Measurements from ENCODE around the gene TMIGD1. TPM values are rescaled to one million over a fixed set of nuclear protein-coding genes. Genes with fewer than 3 reads are reported as not detected.

TMIGD1 gene
- total and polyA plus RNA-seq, 2 of the 13 experiments (the other 11 are each of a cell fraction or from before 2014, with no cell fraction given), result not detected

GRCh38 chr17:30378241-30378824, 44.5 kb upstream of the TMIGD1 start:
- peak overlapping the region; percentile 95 for H3K4me2 ChIP-seq (ENCODE audit: low read depth, low read length)
- no peaks in the 10 kb centered on the region for H3K9me3 ChIP-seq (ENCODE audit: low read length)
- peaks cover 46% of the 10 kb centered on the region for H3K79me2 ChIP-seq (ENCODE audit: insufficient read depth, low read length)
- peak; percentile 52 for FAIRE-seq
- CTCF ChIA-PET (ENCODE audit: low intra/inter-chr PET ratio, low total read pairs), result interaction anchor here (1.0 kb wide), 1 partner anchor 39 kb away, joined by 3 read pairs; no protein-coding TSS in a partner anchor
- in situ Hi-C loops (cut with HindIII; ENCODE audit: extremely low pct_ligation_motif_present, low pct_unique_long_range_greater_than_20kb) (loop anchor here (5.0 kb wide), 1 partner anchor 36 kb away; no protein-coding TSS in a partner anchor), intact Hi-C loops (cut with micrococcal nuclease; ENCODE audit: unreplicated experiment) (no loop called here)
- H3K9ac ChIP-seq (ENCODE audit: insufficient read depth, low read depth, low read length), result peak overlapping the region; percentile 86
- BruUV-seq (replicated peaks), result TSS peak; percentile 87
- peak overlapping the region; percentile 33 for H2AFZ ChIP-seq (ENCODE audit: low read length)
- DNase-seq (ENCODE audit: low spot score), result no peak
- under 1% methylated on average over 28 of the region's 31 CpGs for WGBS (ENCODE audit: low lambda C conversion rate)
- no peaks in the 10 kb centered on the region; a peak in 1 of 5 replicates for H3K36me3 ChIP-seq (replicated peaks in 1 of 2; ENCODE audit: control insufficient read depth in 1 of 2, insufficient read depth in 2 of 2, low read length in 2 of 2)
- H4K20me1 ChIP-seq (ENCODE audit: insufficient read depth, low read length), result peaks cover 26% of the 10 kb centered on the region
- H3K4me1 ChIP-seq (ENCODE audit: insufficient read depth, low read length), result peaks cover 59% of the 10 kb centered on the region
- peak; percentile 17; the same call in 1 of the 3 replicates for ATAC-seq
- no peaks in the 10 kb centered on the region; a peak in 1 of 5 replicates for H3K27me3 ChIP-seq (ENCODE audit: control insufficient read depth in 1 of 2, insufficient read depth in 2 of 2, low read length in 2 of 2)
- POLR2A ChIA-PET, result interaction anchor here (1.2 to 8.1 kb wide), 3 partner anchors 16 to 98 kb away, joined by 3 to 114 read pairs (median 3); partner anchors contain the start of gene GOSR1
- peak overlapping the region; percentile 6 for H3K27ac ChIP-seq (ENCODE audit: extremely low read length, insufficient read depth, low read length)
- H3K4me3 ChIP-seq (replicated peaks in 1 of 3; ENCODE audit: insufficient read depth in 1 of 3, low read depth in 2 of 3, low read length in 3 of 3), result peak overlapping the region; percentile 92 to 94 (median 92)
- TF ChIP-seq BORCS8-MEF2B (CRISPR knock-in tag; IDR thresholded peaks at IDR 0.05) (peak; percentile 68; the same call in 1 of the 2 replicates), ZFY (CRISPR knock-in tag; IDR thresholded peaks at IDR 0.05) (no peak), MEIS1 (CRISPR knock-in tag; IDR thresholded peaks at IDR 0.05; ENCODE audit: borderline replicate concordance) (peak; percentile 52; the same call in 1 of the 2 replicates), SIN3B (IDR thresholded peaks at IDR 0.05; ENCODE audit: low read length) (no peak), MXD4 (CRISPR knock-in tag; IDR thresholded peaks at IDR 0.05) (no peak), ZNF350 (CRISPR knock-in tag; IDR thresholded peaks at IDR 0.05; ENCODE audit: borderline replicate concordance, low read depth) (0 out of 2 replicates have a peak, but pooled peaks have one; percentile 31), ZBTB34 (CRISPR knock-in tag; IDR thresholded peaks at IDR 0.05) (no peak), LCORL (IDR thresholded peaks at IDR 0.05) (0 out of 2 replicates have a peak, but pooled peaks have one; percentile 42), LCORL (CRISPR knock-in tag; IDR thresholded peaks at IDR 0.05) (no peak), SMYD3 (CRISPR knock-in tag; IDR thresholded peaks at IDR 0.05) (peak; percentile 51; the same call in 1 of the 2 replicates), POLR2G (IDR thresholded peaks at IDR 0.05; ENCODE audit: low read depth, low read length) (no peak), ASH2L (IDR thresholded peaks at IDR 0.05; ENCODE audit: insufficient read length, low read depth, low read length) (no peak), ZNF577 (CRISPR knock-in tag; IDR thresholded peaks at IDR 0.05; ENCODE audit: borderline replicate concordance, low read depth) (0 out of 2 replicates have a peak, but pooled peaks have one; percentile 27), ZNF501 (CRISPR knock-in tag; IDR thresholded peaks at IDR 0.05) (peak; percentile 49; the same call in 1 of the 2 replicates), ZBTB42 (CRISPR knock-in tag; IDR thresholded peaks at IDR 0.05) (0 out of 2 replicates have a peak, but pooled peaks have one; percentile 63), REXO4 (CRISPR knock-in tag; IDR thresholded peaks at IDR 0.05; ENCODE audit: borderline replicate concordance) (0 out of 2 replicates have a peak, but pooled peaks have one; percentile 46)
- TF ChIP-seq, protein P1, sequence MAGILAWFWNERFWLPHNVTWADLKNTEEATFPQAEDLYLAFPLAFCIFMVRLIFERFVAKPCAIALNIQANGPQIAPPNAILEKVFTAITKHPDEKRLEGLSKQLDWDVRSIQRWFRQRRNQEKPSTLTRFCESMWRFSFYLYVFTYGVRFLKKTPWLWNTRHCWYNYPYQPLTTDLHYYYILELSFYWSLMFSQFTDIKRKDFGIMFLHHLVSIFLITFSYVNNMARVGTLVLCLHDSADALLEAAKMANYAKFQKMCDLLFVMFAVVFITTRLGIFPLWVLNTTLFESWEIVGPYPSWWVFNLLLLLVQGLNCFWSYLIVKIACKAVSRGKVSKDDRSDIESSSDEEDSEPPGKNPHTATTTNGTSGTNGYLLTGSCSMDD (CRISPR knock-in tag; IDR thresholded peaks at IDR 0.05), result no peak
- TF ChIP-seq, protein P2, sequence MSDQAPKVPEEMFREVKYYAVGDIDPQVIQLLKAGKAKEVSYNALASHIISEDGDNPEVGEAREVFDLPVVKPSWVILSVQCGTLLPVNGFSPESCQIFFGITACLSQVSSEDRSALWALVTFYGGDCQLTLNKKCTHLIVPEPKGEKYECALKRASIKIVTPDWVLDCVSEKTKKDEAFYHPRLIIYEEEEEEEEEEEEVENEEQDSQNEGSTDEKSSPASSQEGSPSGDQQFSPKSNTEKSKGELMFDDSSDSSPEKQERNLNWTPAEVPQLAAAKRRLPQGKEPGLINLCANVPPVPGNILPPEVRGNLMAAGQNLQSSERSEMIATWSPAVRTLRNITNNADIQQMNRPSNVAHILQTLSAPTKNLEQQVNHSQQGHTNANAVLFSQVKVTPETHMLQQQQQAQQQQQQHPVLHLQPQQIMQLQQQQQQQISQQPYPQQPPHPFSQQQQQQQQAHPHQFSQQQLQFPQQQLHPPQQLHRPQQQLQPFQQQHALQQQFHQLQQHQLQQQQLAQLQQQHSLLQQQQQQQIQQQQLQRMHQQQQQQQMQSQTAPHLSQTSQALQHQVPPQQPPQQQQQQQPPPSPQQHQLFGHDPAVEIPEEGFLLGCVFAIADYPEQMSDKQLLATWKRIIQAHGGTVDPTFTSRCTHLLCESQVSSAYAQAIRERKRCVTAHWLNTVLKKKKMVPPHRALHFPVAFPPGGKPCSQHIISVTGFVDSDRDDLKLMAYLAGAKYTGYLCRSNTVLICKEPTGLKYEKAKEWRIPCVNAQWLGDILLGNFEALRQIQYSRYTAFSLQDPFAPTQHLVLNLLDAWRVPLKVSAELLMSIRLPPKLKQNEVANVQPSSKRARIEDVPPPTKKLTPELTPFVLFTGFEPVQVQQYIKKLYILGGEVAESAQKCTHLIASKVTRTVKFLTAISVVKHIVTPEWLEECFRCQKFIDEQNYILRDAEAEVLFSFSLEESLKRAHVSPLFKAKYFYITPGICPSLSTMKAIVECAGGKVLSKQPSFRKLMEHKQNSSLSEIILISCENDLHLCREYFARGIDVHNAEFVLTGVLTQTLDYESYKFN (CRISPR knock-in tag; conservative IDR thresholded peaks at IDR 0.05), result peak; percentile 17
